Esophagus muscularis mucosa (tissue), 4 donors: ENCODE measurements around the gene FIS1. TPM values are rescaled to one million over a fixed set of nuclear protein-coding genes. Genes with fewer than 3 reads are reported as not detected.

Source experiments
- DNase-seq: peaks from one replicate; pipeline ENCODE4 v3.0.0-alpha.2; 2017; ENCODE audit errors: extremely low spot score
- H3K27ac ChIP-seq, 4 donors: fragments of 200-600 bp; sonication (generic); replicated peaks in 1 of 4; 1 replicate in 3 of 4; 2 replicates in 1 of 4; pipeline ENCODE4 v1.5.1; 2016 to 2019; ENCODE audit warnings: mild to moderate bottlenecking in 1 of 4
- H3K27me3 ChIP-seq, 4 donors: fragments of 200-600 bp; sonication (generic); one replicate each; pipeline versions ENCODE4 v1.5.1 to v1.6.0; 2016 to 2019
- H3K36me3 ChIP-seq, 4 donors: fragments of 200-600 bp; sonication (generic); one replicate each; pipeline ENCODE4 v1.5.1; 2016 to 2019
- H3K4me1 ChIP-seq, 4 donors: fragments of 200-600 bp; sonication (generic); one replicate each; pipeline ENCODE4 v1.5.1; 2016 to 2019
- H3K4me3 ChIP-seq, 4 donors: fragments of 200-600 bp; sonication (generic); 1 replicate in 2 of 4; 2 replicates in 2 of 4; pipeline ENCODE4 v1.5.1; 2016 to 2019; ENCODE audit warnings: mild to moderate bottlenecking in 4 of 4, moderate library complexity in 1 of 4
- H3K9me3 ChIP-seq, 4 donors: fragments of 200-600 bp; sonication (generic); 1 replicate in 3 of 4; 2 replicates in 1 of 4; pipeline ENCODE4 v1.5.1; 2016 to 2019
- EP300 ChIP-seq: sonication (generic); formaldehyde crosslinking; IDR thresholded peaks from one replicate; pipeline ENCODE4 v1.6.1; 2017; ENCODE audit warnings: antibody characterized with exemption
- POLR2A ChIP-seq: fragments of 450-650 bp; IDR thresholded peaks from one replicate; pipeline ENCODE4 v1.6.1; 2017; ENCODE audit warnings: antibody characterized with exemption, moderate library complexity, mild to moderate bottlenecking, low read depth
- POLR2AphosphoS5 ChIP-seq, 2 donors: sonication (generic); formaldehyde crosslinking; IDR thresholded peaks; one replicate each; pipeline ENCODE4 v1.6.1; 2017; ENCODE audit warnings: antibody characterized with exemption in 2 of 2
- WGBS: methylation state at CpG from one replicate; pipeline ENCODE4 v1.1.5; 2018; 5-methylcytosine and 5-hydroxymethylcytosine counted together
- intact Hi-C: fragments of 100-400 bp; cut with DNase I; formaldehyde crosslinking; loops from one replicate; pipeline ENCODE4 v1.15.1; 2023
- total RNA-seq, 4 donors: library from RNA; depleted of rRNA; stranded (reverse); fragments of >200 nt; gene quantifications; one replicate each; pipeline versions ENCODE4 v1.1.0 to v1.2.1, GENCODE V29; 2016
- TF ChIP-seq, protein P1 (sequence below), 3 experiments: fragments of 200-600 bp in 2 of 3; fragments of 450-650 bp in 1 of 3; sonication (generic) in 2 of 3; IDR thresholded peaks; one replicate each; pipeline ENCODE4 v1.5.1; 2017 to 2019; ENCODE audit warnings: antibody characterized with exemption in 3 of 3, mild to moderate bottlenecking in 2 of 3, moderate library complexity in 1 of 3

The FIS1 gene
- total RNA-seq, 4 donors from 2014 or later: 216 to 310 (median 295) TPM

DNA sequence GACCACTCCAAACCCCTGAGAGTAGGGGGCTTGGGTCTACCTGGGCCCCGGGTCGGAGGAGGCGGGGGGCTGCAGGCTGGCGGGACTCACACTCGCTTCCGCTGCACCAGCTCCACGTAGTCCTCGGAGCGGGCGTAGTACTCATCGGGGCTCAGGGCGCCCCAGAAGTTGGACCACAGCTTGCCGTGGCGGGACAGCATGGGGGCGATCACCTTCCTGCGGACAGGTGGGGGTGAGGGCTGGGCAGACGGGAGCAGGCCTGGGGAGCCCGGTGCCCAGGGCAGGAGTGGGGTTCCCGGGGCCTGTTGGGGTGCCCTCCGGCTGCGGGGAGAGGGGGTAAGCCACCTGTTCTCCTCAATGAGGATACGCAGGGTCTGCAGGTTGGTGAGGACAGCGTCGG lies 33.4 kb downstream of the FIS1 start:
- peaks cover 48 to 96% (median 94%) of the 10 kb centered on the region in 4 donors for H3K36me3 ChIP-seq
- no peaks in the 10 kb centered on the region for H3K9me3 ChIP-seq
- TF ChIP-seq EP300: no peak
- TF ChIP-seq POLR2A: no peak
- TF ChIP-seq, protein P1, sequence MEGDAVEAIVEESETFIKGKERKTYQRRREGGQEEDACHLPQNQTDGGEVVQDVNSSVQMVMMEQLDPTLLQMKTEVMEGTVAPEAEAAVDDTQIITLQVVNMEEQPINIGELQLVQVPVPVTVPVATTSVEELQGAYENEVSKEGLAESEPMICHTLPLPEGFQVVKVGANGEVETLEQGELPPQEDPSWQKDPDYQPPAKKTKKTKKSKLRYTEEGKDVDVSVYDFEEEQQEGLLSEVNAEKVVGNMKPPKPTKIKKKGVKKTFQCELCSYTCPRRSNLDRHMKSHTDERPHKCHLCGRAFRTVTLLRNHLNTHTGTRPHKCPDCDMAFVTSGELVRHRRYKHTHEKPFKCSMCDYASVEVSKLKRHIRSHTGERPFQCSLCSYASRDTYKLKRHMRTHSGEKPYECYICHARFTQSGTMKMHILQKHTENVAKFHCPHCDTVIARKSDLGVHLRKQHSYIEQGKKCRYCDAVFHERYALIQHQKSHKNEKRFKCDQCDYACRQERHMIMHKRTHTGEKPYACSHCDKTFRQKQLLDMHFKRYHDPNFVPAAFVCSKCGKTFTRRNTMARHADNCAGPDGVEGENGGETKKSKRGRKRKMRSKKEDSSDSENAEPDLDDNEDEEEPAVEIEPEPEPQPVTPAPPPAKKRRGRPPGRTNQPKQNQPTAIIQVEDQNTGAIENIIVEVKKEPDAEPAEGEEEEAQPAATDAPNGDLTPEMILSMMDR (IDR thresholded peaks at IDR 0.05): no peak
- no peak for TF ChIP-seq POLR2AphosphoS5 (IDR thresholded peaks at IDR 0.05)
- intact Hi-C loops: no loop called here
- no peak overlapping the region for H3K27ac ChIP-seq
- 90% methylated on average over 17 of the region's 24 CpGs for WGBS
- H3K27me3 ChIP-seq: no peaks in the 10 kb centered on the region
- H3K4me3 ChIP-seq: no peak overlapping the region
- DNase-seq: no peak
- H3K4me1 ChIP-seq: peaks cover 8 to 20% (median 17%) of the 10 kb centered on the region in 4 donors

DNA sequence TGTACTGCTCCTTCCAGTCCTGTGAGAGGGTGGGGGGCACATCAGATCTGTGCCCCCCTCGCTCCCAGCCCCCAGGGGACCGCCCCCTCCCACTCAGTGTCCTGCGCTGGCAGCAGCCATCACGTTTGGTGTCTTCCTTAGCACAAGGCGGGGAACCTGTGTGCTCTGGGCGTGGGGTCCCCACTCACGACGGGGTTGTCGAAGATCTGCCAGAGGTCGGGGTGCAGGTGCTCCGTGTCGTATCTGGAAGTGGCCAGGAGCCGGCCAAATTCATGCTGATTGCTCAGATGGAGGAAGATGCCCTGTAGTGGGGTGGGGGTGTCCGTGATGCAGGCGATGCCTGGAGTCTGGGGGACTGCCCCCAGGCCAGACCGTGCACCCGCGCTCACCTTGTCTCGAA lies 34.7 kb downstream of the FIS1 start:
- H3K36me3 ChIP-seq: peaks cover 55 to 95% (median 93%) of the 10 kb centered on the region in 4 donors
- H3K27me3 ChIP-seq: no peaks in the 10 kb centered on the region

DNA sequence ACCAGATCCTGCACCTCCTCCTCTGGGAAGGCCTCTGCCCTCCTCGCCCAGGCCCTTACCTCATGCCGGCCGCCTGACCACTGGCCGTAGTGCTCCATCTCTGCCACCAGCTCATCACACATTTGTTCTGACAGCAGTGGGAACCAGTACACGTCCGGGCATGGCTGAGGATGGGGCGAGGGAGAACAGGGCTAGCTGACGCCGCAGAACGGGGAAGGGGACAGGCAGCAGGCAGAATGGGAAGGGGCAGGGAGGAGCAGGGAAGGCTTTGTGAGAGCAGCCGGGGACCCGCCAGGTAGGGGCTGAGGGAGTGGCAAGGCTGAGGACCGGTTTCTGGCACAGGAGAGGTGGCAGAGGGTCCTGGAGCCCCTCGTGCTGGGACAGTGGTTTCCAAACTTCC lies 36.1 kb downstream of the FIS1 start:
- intact Hi-C loops: no loop called here
- Histone ChIP-seq H3K4me1 (no peaks in the 10 kb centered on the region), H3K27ac (no peak overlapping the region), H3K36me3 (peaks cover 44 to 81% (median 80%) of the 10 kb centered on the region in 4 donors), H3K9me3 (no peaks in the 10 kb centered on the region), H3K27me3 (peaks cover 0 to 4% (median 0%) of the 10 kb centered on the region in 4 donors), H3K4me3 (no peak overlapping the region)
- 94% methylated on average over 14 of the region's 14 CpGs for WGBS
- no peak for TF ChIP-seq EP300
- no peak for TF ChIP-seq POLR2A
- TF ChIP-seq POLR2AphosphoS5 (IDR thresholded peaks at IDR 0.05): no peak
- TF ChIP-seq, protein P1 (IDR thresholded peaks at IDR 0.05): no peak
- DNase-seq: no peak

More for the DNA sequence above, 34.7 kb downstream of the FIS1 start:
- DNase-seq: no peak
- WGBS: 87% methylated on average over 9 of the region's 19 CpGs
- Histone ChIP-seq H3K4me3 (no peak overlapping the region), H3K27ac (no peak overlapping the region), H3K9me3 (no peaks in the 10 kb centered on the region), H3K4me1 (peaks cover 0 to 6% (median 6%) of the 10 kb centered on the region in 4 donors)
- no peak for TF ChIP-seq POLR2AphosphoS5 (IDR thresholded peaks at IDR 0.05)
- TF ChIP-seq, protein P1 (IDR thresholded peaks at IDR 0.05): no peak
- TF ChIP-seq EP300: no peak
- no peak for TF ChIP-seq POLR2A
- intact Hi-C loops: no loop called here

DNA sequence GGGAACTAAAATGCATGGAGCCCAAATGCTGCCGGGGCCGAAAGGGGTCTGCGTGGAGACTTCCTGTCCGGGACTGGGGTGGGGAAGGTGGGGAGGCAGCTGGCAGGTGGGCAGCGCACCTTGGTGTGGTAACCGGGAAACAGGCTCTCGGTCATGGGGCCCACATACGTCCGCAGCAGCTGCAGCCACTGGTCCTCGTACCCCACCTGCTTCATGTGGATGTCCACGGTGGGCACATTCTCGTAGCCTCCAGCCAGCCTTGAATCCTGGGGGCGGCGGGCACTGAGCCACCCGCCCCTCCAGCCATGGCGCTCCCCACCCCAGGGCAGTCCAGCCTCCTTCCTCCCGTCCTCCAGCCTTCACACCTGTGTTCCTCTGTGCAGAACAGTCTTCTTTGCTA lies 37.4 kb downstream of the FIS1 start:
- TF ChIP-seq POLR2AphosphoS5 (IDR thresholded peaks at IDR 0.05): no peak
- TF ChIP-seq, protein P1 (IDR thresholded peaks at IDR 0.05): no peak
- TF ChIP-seq POLR2A: no peak
- no peak for TF ChIP-seq EP300
- 89% methylated on average over 3 of the region's 17 CpGs for WGBS
- no peak overlapping the region for H3K27ac ChIP-seq
- H3K27me3 ChIP-seq: peaks cover 0 to 16% (median 6%) of the 10 kb centered on the region in 4 donors
- peaks cover 0 to 1% (median under 1%) of the 10 kb centered on the region in 4 donors for H3K4me1 ChIP-seq
- H3K36me3 ChIP-seq: peaks cover 41 to 68% (median 66%) of the 10 kb centered on the region in 4 donors
- no peaks in the 10 kb centered on the region for H3K9me3 ChIP-seq
- H3K4me3 ChIP-seq: no peak overlapping the region
- no peak for DNase-seq
- intact Hi-C loops: no loop called here

DNA sequence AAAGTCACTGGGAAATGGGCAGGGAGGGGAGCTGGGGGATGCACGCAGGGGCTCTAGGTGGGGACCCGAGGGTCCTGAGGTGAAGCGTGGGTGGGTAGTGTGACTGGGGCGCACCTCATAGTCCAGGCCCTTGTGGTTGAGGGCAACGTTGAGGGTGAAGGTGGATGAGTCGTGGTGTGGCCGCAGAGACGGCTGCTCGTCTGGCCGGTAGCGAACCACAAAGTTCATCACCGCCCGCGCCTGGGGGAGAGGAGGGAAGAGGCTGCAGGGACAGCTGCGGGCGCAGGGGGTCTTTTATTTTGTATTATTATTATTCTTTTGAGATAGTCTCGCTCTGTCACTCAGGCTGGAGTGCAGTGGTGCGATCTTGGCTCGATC lies 38.2 kb downstream of the FIS1 start:
- Histone ChIP-seq H3K36me3 (peaks cover 33 to 60% (median 58%) of the 10 kb centered on the region in 4 donors), H3K27ac (no peak overlapping the region), H3K9me3 (no peaks in the 10 kb centered on the region), H3K4me1 (peaks cover 6 to 9% (median 8%) of the 10 kb centered on the region in 4 donors), H3K27me3 (peaks cover 5 to 24% (median 13%) of the 10 kb centered on the region in 4 donors), H3K4me3 (no peak overlapping the region)
- intact Hi-C loops: no loop called here
- TF ChIP-seq, protein P1 (IDR thresholded peaks at IDR 0.05): no peak
- no peak for TF ChIP-seq POLR2A
- no peak for TF ChIP-seq POLR2AphosphoS5 (IDR thresholded peaks at IDR 0.05)
- no peak for TF ChIP-seq EP300
- 87% methylated on average over 19 of the region's 19 CpGs for WGBS
- DNase-seq: no peak
